Activated CD8-positive, alpha-beta T cell treated with anti-CD3 and anti-CD28 coated beads for 36 hours (primary cell): ENCODE data around the gene KIAA1191. TPM values are rescaled to one million over a fixed set of nuclear protein-coding genes. Genes with fewer than 3 reads are reported as not detected.

Experiments used
- ATAC-seq: fragments of 200-7000 bp; cut with Tn5 transposase; one replicate; pipeline ENCODE4 v1.10.0; 2021; ENCODE audit warnings: mild to moderate bottlenecking, moderate library complexity
- CTCF ChIA-PET: fragments of 350-600 bp; sonication (Branson Sonifier 250); formaldehyde crosslinking; loops from one replicate; lab custom pipeline; 2021; ENCODE audit warnings: antibody characterized with exemption; lab: Charles Lee
- POLR2A ChIA-PET: fragments of 350-600 bp; sonication (Branson Sonifier 250); formaldehyde crosslinking; loops from one replicate; lab custom pipeline; 2021; ENCODE audit warnings: antibody characterized with exemption; lab: Charles Lee
- DNase-seq: peaks from one replicate; pipeline ENCODE4 v3.0.0-alpha.2; 2020
- H3K27ac Mint-ChIP-seq: one replicate; pipeline ENCODE4 v1.8.0; 2021; ENCODE audit warnings: mild to moderate bottlenecking, mixed read lengths
- H3K27me3 Mint-ChIP-seq: one replicate; pipeline ENCODE4 v1.8.0; 2021; ENCODE audit warnings: mixed read lengths
- H3K36me3 Mint-ChIP-seq: one replicate; pipeline ENCODE4 v1.8.0; 2021; ENCODE audit warnings: low read depth, mixed read lengths
- H3K4me1 Mint-ChIP-seq: one replicate; pipeline ENCODE4 v1.8.0; 2021; ENCODE audit warnings: low read depth, mixed read lengths
- H3K4me3 Mint-ChIP-seq: one replicate; pipeline ENCODE4 v1.8.0; 2021; ENCODE audit warnings: mild to moderate bottlenecking, moderate library complexity, mixed read lengths
- H3K9me3 Mint-ChIP-seq: one replicate; pipeline ENCODE4 v1.8.0; 2021; ENCODE audit warnings: mixed read lengths
- intact Hi-C: fragments of 100-400 bp; cut with micrococcal nuclease; formaldehyde crosslinking; loops from one replicate; pipeline ENCODE4 v1.10.0; 2022
- total RNA-seq, 2 experiments: library from RNA; stranded (reverse); gene quantifications; one replicate each; pipeline ENCODE4 v1.2.3, GENCODE V29; 2021
- TF ChIP-seq, protein P1 (sequence below): fragments of 200-600 bp; IDR thresholded peaks from one replicate; pipeline ENCODE4 v1.8.0; 2022; ENCODE audit warnings: antibody characterized with exemption, mild to moderate bottlenecking

Gene KIAA1191
- total RNA-seq, 2 experiments from 2014 or later: 39.4 to 40.8 TPM

DNA sequence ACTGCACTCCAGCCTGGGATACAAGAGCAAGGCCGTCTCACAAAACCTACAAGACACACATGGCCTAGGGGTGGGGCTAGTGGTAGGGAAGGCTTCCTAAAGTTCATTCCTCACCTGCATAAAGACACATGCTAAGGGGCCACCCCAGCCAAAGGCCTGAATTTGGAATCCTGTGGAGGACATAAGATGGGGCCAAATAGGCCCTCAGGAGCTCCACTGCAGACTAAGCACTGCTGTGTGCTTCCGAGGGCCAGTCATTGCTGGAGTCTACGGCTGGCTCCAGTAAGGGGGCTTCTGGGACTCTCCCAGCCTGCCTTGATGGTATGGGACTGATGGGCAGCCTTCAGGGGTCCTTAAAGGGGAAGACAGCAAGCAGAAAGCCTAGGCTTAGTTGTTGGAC, 21.2 kb upstream of the KIAA1191 start:
- Mint-ChIP-seq H3K9me3 (no peaks in the 10 kb centered on the region), H3K27ac (no peak overlapping the region), H3K36me3 (peaks cover 72% of the 10 kb centered on the region), H3K4me3 (no peak overlapping the region), H3K27me3 (no peaks in the 10 kb centered on the region), H3K4me1 (peaks cover 23% of the 10 kb centered on the region)
- ATAC-seq (no peak), DNase-seq (no peak)
- POLR2A ChIA-PET: interaction anchor here (3.1 to 4.0 kb wide), 3 partner anchors 10 to 21 kb away, joined by 13 to 14 read pairs (median 14); partner anchors contain the start of gene KIAA1191
- CTCF ChIA-PET: no interaction called here
- TF ChIP-seq, protein P1, sequence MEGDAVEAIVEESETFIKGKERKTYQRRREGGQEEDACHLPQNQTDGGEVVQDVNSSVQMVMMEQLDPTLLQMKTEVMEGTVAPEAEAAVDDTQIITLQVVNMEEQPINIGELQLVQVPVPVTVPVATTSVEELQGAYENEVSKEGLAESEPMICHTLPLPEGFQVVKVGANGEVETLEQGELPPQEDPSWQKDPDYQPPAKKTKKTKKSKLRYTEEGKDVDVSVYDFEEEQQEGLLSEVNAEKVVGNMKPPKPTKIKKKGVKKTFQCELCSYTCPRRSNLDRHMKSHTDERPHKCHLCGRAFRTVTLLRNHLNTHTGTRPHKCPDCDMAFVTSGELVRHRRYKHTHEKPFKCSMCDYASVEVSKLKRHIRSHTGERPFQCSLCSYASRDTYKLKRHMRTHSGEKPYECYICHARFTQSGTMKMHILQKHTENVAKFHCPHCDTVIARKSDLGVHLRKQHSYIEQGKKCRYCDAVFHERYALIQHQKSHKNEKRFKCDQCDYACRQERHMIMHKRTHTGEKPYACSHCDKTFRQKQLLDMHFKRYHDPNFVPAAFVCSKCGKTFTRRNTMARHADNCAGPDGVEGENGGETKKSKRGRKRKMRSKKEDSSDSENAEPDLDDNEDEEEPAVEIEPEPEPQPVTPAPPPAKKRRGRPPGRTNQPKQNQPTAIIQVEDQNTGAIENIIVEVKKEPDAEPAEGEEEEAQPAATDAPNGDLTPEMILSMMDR: no peak
- intact Hi-C loops: no loop called here

DNA sequence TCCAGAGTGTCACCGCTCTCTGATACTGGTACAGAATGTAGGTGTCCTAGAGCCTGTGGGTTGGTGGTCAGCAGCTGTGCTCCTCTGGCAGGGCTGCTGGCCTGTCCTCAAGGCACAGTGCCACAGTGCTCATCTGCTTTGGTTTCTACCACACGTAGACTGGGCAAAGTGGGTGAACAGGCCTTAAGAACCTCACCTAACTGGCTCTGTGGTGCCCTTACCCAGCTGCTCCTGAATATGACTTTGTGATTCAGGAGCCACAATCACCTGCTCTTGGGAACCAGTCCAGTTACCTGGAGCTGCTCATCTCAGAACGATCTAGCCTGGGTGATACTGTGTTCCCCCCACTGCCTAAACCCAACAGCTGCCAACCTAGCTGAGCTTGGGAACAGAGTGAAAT, 20.4 kb upstream of the KIAA1191 start:
- Mint-ChIP-seq H3K27ac (no peak overlapping the region), H3K4me3 (no peak overlapping the region), H3K36me3 (peaks cover 66% of the 10 kb centered on the region), H3K4me1 (peaks cover 20% of the 10 kb centered on the region), H3K27me3 (no peaks in the 10 kb centered on the region), H3K9me3 (no peaks in the 10 kb centered on the region)
- ATAC-seq (no peak), DNase-seq (no peak)
- TF ChIP-seq, protein P1: no peak
- intact Hi-C loops: no loop called here
- POLR2A ChIA-PET: interaction anchor here (1.1 to 4.0 kb wide), 5 partner anchors 10 to 20 kb away, joined by 3 to 14 read pairs (median 13); partner anchors contain the start of genes ARL10 and KIAA1191
- CTCF ChIA-PET: no interaction called here

DNA sequence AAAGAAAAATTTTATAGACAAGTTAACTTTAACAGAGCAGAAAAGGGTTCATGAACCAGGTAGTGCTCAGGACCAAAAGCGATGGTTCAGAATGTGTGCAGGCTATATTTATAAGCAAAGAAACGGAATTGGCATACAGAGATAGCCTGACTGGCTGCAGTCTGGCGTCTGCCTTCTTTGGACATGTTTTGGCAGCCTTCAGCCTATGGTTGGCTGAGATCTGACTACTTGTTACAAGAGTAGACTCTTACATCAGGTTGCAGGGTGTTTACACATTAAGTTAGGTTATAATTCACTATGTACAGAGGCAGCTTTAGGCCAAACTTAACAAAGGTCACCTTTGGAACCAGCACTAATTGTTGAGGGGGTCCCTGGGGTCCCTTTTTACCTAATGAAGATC, 19.9 kb upstream of the KIAA1191 start:
- ChIA-PET CTCF (interaction anchor here (0.9 kb wide), 1 partner anchor 9 kb away, joined by 3 read pairs; no protein-coding TSS in a partner anchor), POLR2A (interaction anchor here (1.1 to 4.0 kb wide), 5 partner anchors 9 to 20 kb away, joined by 3 to 14 read pairs (median 13); partner anchors contain the start of genes ARL10 and KIAA1191)
- TF ChIP-seq, protein P1: no peak
- ATAC-seq (no peak), DNase-seq (no peak)
- Mint-ChIP-seq H3K4me1 (peaks cover 15% of the 10 kb centered on the region), H3K4me3 (no peak overlapping the region), H3K27ac (no peak overlapping the region), H3K27me3 (no peaks in the 10 kb centered on the region), H3K36me3 (peaks cover 61% of the 10 kb centered on the region), H3K9me3 (no peaks in the 10 kb centered on the region)
- intact Hi-C loops: no loop called here

DNA sequence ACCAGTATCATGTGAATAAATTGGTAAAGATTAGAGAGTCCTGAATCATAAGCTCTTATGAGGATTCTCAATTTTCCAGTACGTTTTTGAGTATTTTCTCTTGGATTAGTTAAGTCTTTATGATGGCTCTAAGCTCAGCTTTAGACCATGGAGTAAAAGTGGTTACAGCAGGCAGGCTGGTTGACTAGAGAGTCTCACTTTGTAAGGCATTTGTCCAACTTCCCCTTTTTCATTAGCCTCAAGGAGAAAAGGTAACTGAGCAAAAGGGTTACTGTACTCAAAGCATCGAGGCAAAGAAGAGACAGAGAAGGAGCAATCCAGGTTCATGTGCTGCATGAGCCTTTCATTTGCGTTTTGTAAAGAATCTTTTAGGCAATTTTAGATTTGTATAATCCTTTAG, 18.3 kb upstream of the KIAA1191 start:
- ATAC-seq: no peak
- ChIA-PET CTCF (interaction anchor here (0.7 kb wide), 1 partner anchor 25 kb away, joined by 3 read pairs; no protein-coding TSS in a partner anchor), POLR2A (interaction anchor here (1.3 to 4.0 kb wide), 2 partner anchors 8 to 18 kb away, joined by 4 to 14 read pairs; partner anchors contain the start of genes HIGD2A, KIAA1191 and NOP16)
- H3K9me3 Mint-ChIP-seq: no peaks in the 10 kb centered on the region
- TF ChIP-seq, protein P1: no peak
- H3K4me1 Mint-ChIP-seq: peaks cover 2% of the 10 kb centered on the region
- H3K4me3 Mint-ChIP-seq: no peak overlapping the region
- intact Hi-C loops: no loop called here
- no peak for DNase-seq
- no peaks in the 10 kb centered on the region for H3K27me3 Mint-ChIP-seq
- peaks cover 51% of the 10 kb centered on the region for H3K36me3 Mint-ChIP-seq
- no peak overlapping the region for H3K27ac Mint-ChIP-seq

DNA sequence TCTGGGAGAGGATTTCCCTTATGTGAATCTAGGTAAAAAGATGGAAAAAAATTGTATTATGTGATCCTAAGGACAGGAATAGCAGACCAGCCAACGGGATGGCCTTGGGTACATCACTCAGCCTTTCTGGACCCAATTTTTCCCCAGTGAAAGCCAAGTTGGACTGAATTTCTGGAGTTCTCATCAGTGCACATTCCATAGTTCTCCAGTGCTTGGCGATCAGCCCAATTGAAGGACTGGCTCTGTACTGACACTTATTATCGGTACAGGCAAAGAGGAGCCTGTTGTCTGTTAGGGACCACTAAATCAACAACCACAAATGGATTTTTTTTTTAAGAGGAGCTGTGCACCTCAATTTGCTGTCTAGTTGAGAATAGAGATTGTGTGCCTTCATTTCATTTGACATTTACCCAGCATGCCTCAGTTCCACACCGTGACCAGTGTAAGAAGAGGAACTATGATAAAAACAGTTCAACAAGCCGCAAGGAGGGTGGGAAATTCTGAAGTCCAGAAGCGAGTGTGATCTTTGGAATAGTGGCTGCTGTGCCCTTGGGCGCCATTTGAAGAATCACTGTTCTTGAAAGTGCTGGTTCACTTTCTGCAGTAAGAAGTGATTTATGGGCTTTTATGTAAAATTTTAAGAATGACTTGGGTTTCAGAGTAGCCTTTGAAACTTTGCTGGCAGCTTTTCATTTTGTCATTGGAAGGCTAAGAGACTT, 11.7 kb upstream of the KIAA1191 start:
- TF ChIP-seq, protein P1: no peak
- no peaks in the 10 kb centered on the region for H3K27me3 Mint-ChIP-seq
- H3K36me3 Mint-ChIP-seq: peaks cover 14% of the 10 kb centered on the region
- intact Hi-C loops: no loop called here
- DNase-seq: no peak
- CTCF ChIA-PET: interaction anchor here (0.9 kb wide), 1 partner anchor 8 kb away, joined by 3 read pairs; no protein-coding TSS in a partner anchor
- POLR2A ChIA-PET: interaction anchor here (2.1 kb wide), 1 partner anchor 10 kb away, joined by 13 read pairs; no protein-coding TSS in a partner anchor
- ATAC-seq: no peak
- no peak overlapping the region for H3K4me3 Mint-ChIP-seq
- H3K27ac Mint-ChIP-seq: no peak overlapping the region
- H3K4me1 Mint-ChIP-seq: no peaks in the 10 kb centered on the region
- H3K9me3 Mint-ChIP-seq: no peaks in the 10 kb centered on the region
